HG03575 (cell line): ENCODE measurements around the gene ARID5A.

ENCODE experiments used
- ATAC-seq: cut with Tn5 transposase; IDR thresholded peaks from one replicate; pipeline ENCODE4 v1.9.1; 2021; ENCODE audit not compliant: unreplicated experiment, insufficient number of reproducible peaks, low FRiP score; ENCODE audit errors: extremely low read depth

Gene ARID5A

DNA sequence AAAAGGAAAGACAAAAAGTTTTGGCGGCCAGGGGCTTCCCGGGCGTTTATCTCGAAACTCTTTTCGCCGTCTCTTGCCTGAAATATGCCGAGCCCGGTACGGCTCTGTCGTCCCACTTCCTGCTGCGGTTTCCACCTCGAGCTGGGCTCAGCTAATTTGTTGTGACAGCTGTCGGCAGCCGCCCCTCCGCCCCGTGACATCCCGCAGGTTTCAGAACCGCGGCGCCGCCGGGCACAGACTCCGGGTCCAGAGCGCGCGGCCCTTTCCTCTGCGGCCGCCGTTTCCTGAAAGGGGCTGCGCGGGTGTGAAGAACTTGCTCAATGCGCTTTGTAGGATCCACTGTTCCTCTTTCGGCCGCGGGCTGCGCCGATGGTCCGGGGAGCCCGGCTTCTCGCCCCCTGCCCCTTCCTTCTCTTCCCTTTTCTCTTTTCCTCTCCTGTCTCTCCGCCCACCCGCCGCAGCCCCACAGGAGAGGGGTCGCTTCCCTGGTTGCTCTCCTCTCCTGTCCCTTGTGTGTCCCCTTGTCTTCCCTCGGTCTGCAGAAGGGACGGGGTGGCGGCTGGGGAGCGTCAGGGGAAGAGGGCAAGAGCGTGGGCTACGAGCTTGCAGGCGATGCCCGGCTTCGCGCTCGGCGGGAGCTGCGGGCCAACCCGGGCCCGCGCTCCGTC, 648 bp downstream of the ARID5A start:
- no peak for ATAC-seq

GRCh38 chr2:96537734-96538486, 1.4 kb downstream of the ARID5A start:
- no peak for ATAC-seq

DNA sequence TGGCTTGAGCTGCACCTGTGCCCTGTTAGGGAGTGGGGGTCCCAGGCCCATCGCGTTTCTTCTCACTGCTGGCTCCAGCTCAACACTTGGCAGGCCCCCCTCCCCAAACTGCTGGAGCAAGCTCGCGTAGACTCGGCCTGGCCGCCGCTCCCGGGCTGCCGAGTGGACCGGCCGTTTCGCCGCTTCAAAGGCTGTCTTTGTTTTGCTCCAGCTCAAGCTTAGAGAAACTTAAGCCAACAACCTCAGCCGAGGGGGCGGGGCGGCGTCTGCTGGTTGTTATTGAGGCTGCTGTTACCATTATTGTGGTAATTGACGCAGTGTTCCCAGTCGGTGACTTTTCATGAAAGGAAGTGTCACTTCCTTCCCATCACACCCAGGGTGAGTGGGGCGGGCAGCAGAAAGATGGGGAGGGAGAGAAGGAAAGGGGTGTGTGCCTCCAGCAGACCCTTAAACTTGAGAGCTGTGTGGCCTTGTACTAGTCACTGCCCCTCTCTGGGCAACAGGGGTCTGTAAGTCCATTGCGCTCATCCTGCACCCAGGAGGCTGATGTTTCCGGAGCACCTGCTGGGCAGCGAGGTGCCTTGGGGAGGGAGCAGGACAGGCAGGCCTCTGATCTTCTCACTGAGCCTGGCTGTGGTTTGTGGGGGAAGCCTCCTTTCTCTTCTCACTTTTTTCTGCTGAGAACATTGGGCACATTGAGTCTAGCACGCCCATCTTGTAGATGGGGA, 2.1 kb downstream of the ARID5A start:
- no peak for ATAC-seq

GRCh38 chr2:96539215-96539920, 2.8 kb downstream of the ARID5A start:
- no peak for ATAC-seq

DNA sequence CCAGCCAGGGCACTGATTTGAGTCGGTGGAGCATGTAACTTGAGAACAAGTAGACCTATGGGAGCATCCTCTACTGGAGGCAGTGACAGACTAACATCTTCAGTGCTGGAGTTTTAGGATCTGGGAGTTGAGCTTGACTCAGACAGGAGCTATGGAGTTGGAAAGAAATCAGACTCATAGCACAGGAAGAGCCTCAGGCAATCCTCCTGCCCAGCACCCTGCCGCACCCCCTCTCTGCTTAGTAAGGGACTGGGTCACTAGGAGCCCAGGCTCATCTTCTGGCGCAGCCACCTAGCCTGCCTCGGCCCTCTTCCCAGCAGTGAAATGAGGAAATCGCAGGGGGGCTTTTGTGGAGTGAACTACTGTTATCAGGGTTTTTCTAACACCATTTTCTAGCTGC, 3.6 kb downstream of the ARID5A start:
- ATAC-seq: no peak

DNA sequence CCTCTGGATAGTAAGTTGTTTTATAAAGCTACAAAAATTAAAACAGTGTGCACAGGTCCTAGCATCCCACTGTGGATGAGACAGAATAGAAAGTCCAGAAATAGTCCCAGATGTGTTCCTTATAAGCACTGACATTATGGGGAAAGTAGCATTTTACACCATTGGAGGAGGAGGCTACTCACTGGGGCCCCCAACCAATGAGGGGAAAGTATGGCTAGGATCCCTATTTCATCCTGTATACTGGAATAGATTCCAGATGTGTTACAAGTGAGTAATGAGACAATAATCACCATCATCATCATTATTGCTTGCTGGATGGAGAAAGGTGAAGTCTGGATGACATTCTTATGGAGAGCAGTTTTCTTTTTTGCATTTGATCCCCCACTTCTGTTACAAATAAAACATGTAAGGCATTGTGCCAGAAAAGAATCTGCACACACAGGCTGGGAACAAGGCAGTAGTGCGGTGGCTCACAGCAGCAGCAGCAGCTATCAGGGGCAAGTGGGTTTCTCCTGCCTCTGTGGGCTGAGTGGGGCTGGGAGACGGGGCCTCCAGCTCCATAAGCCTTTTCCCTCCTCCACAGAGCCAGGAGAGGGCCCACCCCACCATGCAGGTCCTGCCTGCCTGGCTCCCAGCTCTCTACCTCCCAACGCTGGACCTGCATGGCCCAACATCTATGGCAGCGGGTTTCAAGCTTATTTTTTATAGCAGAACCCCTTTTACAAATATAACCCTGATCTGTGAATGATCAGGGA, 5.0 kb downstream of the ARID5A start:
- no peak for ATAC-seq

- no peak for ATAC-seq
These were observed 5.9 kb downstream of the ARID5A start for GRCh38 chr2:96542357-96542977.

GRCh38 chr2:96546321-96546720, 9.8 kb downstream of the ARID5A start:
- ATAC-seq: no peak

- no peak for ATAC-seq
These were observed 10.2 kb downstream of the ARID5A start for GRCh38 chr2:96546797-96547196.

DNA sequence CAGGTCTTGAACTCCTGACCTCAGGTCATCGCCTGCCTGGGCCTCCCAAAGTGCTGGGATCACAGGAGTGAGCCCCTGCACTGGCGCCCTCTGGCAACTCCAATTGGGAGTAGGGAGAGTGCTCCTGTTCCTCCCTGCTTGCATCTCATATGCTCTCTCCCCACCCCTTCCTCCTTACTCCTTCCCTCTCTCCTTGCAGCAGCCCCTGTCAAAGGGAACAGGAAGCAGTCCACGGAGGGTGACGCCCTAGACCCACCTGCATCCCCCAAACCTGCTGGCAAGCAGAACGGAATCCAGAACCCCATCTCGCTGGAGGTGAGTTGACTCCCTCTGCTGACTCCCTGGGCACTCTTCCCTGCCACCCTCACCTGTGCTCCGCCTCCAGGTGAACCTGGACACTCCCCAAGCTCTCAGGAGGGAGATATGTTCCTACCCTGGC, 10.7 kb downstream of the ARID5A start:
- ATAC-seq: no peak

DNA sequence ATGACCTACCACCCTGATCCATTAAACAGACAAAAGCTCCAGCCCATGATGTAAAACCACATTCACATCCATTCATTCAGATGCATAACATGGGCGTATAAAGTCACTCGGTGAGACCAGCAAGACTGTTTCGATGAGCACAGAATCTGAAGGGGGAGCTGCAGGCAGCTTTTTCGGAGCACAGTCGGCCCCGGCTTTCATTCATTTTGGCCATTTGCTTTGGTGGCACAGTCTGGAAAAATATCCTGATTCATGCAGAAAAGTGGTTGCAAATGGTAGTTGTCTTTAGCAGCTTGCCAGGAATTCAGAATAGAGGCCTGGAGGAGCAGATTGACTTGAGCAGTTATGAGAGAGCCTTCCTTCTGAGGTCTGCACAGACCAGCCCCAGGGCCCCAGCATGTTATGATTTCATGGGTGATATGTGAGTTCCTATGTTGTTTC, 11.2 kb downstream of the ARID5A start:
- ATAC-seq: no peak

- ATAC-seq: no peak
These were observed 12.3 kb downstream of the ARID5A start for GRCh38 chr2:96548558-96549465.

- ATAC-seq: no peak
These were observed 12.9 kb downstream of the ARID5A start for GRCh38 chr2:96549466-96549785.

DNA sequence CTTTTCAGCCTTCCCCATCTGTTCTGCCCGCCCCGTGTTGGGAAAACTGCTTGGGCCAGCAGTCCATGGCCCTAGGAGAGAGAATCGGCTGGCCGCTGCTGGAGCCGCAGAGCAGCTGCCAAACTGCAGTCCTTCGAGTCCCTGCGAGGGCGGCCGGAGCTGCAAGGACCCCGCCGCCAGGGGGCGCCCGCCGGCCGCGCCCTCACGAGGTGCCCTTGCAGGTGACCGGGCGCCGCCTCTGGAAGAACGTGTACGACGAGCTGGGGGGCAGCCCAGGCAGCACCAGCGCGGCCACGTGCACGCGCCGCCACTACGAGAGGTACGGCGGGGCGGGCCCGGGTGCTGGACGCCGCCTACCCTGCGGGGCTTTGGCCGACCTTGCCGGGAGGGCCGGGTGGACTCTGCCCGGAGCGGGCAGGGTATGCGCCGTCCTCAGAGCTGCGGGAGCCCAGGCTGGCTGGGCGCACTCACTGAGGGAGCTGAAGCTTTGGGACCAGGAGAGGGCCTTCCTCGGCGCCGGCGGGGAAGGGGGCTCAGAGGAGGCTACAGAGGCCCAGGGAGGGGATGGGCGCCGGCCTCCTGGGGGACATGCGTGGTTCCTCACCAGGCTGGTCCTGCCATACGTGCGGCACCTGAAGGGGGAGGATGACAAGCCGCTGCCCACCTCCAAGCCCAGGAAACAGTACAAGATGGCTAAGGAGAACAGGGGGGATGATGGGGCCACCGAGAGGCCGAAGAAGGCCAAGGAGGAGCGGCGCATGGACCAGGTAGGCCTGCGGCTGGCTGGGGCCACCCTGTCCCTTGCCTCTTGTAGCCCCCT, 13.6 kb downstream of the ARID5A start:
- no peak for ATAC-seq

DNA sequence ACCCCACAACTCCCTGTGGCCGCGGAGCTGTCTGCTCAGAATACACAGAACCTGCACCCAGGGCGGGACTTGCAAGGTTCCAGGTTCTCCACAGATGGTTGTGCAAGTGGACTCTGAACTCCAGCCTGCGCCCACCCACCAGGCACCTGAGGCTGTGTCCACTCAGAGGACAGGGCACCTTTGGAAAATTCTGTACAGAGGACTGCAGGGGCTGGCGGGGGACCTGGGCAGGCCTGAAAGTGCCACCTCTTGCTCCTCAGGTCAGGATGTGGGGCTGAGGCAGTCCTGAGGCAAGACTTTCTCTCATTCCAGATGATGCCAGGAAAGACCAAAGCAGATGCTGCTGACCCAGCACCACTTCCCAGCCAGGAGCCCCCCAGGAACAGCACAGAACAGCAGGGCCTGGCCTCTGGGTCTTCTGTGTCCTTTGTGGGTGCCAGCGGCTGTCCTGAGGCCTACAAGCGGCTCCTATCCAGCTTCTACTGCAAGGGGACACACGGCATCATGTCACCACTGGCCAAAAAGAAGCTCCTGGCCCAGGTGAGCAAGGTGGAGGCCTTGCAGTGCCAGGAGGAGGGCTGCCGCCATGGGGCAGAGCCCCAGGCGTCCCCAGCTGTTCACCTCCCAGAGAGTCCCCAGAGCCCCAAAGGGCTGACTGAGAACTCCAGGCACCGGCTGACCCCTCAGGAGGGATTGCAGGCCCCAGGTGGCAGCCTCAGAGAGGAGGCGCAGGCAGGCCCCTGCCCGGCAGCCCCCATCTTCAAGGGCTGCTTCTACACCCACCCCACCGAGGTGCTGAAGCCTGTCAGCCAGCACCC, 14.4 kb downstream of the ARID5A start:
- no peak for ATAC-seq
